Muscle layer of duodenum (tissue), 2 donors: ENCODE measurements around the gene TIAM2.

Experiments used
- H3K27ac ChIP-seq: one replicate; pipeline ENCODE4 v1.7.0; 2013; ENCODE audit warnings: mild to moderate bottlenecking, low read length
- H3K27me3 ChIP-seq: one replicate; pipeline ENCODE4 v1.7.0; 2013; ENCODE audit warnings: low read depth, mild to moderate bottlenecking, control low read depth, low read length
- H3K36me3 ChIP-seq, 2 donors: one replicate each; pipeline ENCODE4 v1.7.0; 2013; ENCODE audit warnings: low read length in 2 of 2, control low read depth in 1 of 2, mild to moderate bottlenecking in 1 of 2; ENCODE audit not compliant: insufficient read depth in 2 of 2, control insufficient read depth in 1 of 2
- H3K4me1 ChIP-seq, 2 donors: one replicate each; pipeline ENCODE4 v1.7.0; 2013; ENCODE audit warnings: low read length in 2 of 2, mild to moderate bottlenecking in 2 of 2, control low read depth in 1 of 2, moderate library complexity in 1 of 2; ENCODE audit not compliant: insufficient read depth in 2 of 2, control insufficient read depth in 1 of 2
- H3K4me3 ChIP-seq, 2 donors: one replicate each; pipeline ENCODE4 v1.7.0; 2013; ENCODE audit warnings: low read length in 2 of 2, low read depth in 1 of 2, mild to moderate bottlenecking in 1 of 2
- H3K9me3 ChIP-seq, 2 donors: one replicate each; pipeline ENCODE4 v1.7.0; 2013; ENCODE audit warnings: low read length in 2 of 2, control low read depth in 1 of 2, mild to moderate bottlenecking in 1 of 2; ENCODE audit not compliant: control insufficient read depth in 1 of 2
- donor health status: healthy.

Gene TIAM2

GRCh38 chr6:155026706-155027045 is 31.6 kb downstream of the TIAM2 start:
- H3K27me3 ChIP-seq: no peaks in the 10 kb centered on the region
- H3K36me3 ChIP-seq: no peaks in the 10 kb centered on the region
- peaks cover 0 to 7% of the 10 kb centered on the region in 2 donors for H3K4me1 ChIP-seq
- no peaks in the 10 kb centered on the region for H3K9me3 ChIP-seq
- H3K27ac ChIP-seq: no peak overlapping the region
- H3K4me3 ChIP-seq: no peak overlapping the region

DNA sequence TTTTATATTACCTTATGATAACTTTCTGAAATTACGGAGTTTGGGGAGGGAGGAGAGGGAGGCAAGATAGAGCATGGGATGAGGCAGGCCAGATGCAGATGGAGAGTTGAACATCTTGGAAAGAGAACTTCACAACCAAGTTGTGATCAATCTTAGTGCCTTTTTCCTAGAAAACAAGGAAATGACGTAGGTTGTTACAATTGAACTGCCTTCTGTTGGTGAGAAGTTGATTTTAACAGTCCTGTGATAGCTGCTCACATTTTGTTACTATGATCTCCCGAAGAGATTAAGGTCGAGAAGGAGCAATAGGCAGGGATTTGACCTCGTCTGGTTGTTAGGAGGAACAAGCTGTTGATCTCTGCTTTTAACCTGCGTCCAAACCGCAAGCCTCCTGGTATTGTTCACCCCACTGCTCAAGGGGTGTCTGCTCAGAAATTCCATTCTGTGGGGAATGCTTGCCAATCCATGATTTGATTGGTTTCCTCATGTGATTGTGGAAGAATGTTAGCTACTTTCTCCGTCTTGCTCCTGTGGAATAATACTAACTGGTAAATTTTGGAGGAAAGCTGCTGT is 35.1 kb downstream of the TIAM2 start:
- H3K27me3 ChIP-seq: no peaks in the 10 kb centered on the region
- peaks cover 0 to 7% of the 10 kb centered on the region in 2 donors for H3K4me1 ChIP-seq
- no peak overlapping the region for H3K4me3 ChIP-seq
- no peak overlapping the region for H3K27ac ChIP-seq
- H3K9me3 ChIP-seq: no peaks in the 10 kb centered on the region
- no peaks in the 10 kb centered on the region for H3K36me3 ChIP-seq

- Histone ChIP-seq H3K4me3 (no peak overlapping the region), H3K36me3 (no peaks in the 10 kb centered on the region), H3K27me3 (no peaks in the 10 kb centered on the region), H3K27ac (no peak overlapping the region), H3K4me1 (peaks cover 0 to 7% of the 10 kb centered on the region in 2 donors), H3K9me3 (no peaks in the 10 kb centered on the region)
Observed at GRCh38 chr6:155031091-155031490, 36.0 kb downstream of the TIAM2 start.

DNA sequence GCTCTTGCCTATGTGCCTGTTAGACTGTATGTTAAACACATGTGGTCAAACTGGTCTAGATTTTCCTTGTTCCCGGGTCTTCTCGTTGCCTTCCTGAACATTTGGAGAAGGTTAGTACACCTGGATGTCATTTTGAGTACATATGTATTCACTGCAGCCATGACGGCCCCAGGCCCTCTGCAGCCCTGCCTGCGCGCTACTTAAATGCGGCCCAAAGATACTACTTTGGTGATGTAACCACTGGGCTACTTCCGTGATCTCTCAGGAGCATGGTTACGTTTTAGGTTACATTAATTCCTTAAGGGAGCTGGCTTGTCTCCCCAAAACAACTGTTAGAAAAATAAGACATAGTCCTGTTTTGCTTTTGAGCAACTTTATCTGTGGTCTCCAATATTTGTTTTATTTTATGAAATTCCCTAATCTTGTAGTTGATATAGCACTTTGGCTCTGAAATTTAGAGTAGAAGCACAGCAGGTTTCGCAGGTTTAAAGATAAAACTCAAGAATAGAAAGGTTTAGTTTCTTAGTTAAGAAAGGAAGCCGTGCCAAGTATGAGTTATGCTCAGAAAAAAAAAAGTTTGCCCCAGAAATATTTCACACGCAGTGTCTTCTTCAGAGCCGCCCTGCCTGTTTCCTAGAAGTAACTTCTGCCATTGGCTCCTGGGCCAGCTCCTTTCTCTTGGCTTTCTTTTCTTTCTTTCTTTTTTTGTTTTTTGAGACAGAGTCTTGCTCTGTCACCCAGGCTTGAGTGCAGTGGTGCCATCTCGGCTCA is 38.1 kb downstream of the TIAM2 start:
- Histone ChIP-seq H3K4me3 (no peak overlapping the region), H3K27ac (no peak overlapping the region), H3K36me3 (no peaks in the 10 kb centered on the region), H3K9me3 (no peaks in the 10 kb centered on the region), H3K27me3 (no peaks in the 10 kb centered on the region), H3K4me1 (no peaks in the 10 kb centered on the region)

- Histone ChIP-seq H3K27ac (no peak overlapping the region), H3K4me1 (peaks cover 0 to 2% of the 10 kb centered on the region in 2 donors), H3K4me3 (no peak overlapping the region), H3K27me3 (no peaks in the 10 kb centered on the region), H3K36me3 (no peaks in the 10 kb centered on the region), H3K9me3 (no peaks in the 10 kb centered on the region)
Observed at GRCh38 chr6:155036907-155037306, 41.8 kb downstream of the TIAM2 start.

- Histone ChIP-seq H3K36me3 (no peaks in the 10 kb centered on the region), H3K9me3 (no peaks in the 10 kb centered on the region), H3K4me1 (peaks cover 0 to 6% of the 10 kb centered on the region in 2 donors), H3K27ac (no peak overlapping the region), H3K27me3 (no peaks in the 10 kb centered on the region), H3K4me3 (no peak overlapping the region)
Observed at GRCh38 chr6:155038104-155038503, 43.0 kb downstream of the TIAM2 start.

- Histone ChIP-seq H3K4me1 (peaks cover 0 to 6% of the 10 kb centered on the region in 2 donors), H3K27me3 (no peaks in the 10 kb centered on the region), H3K4me3 (no peak overlapping the region), H3K36me3 (no peaks in the 10 kb centered on the region), H3K27ac (no peak overlapping the region), H3K9me3 (no peaks in the 10 kb centered on the region)
Observed at GRCh38 chr6:155038527-155038926, 43.4 kb downstream of the TIAM2 start.

GRCh38 chr6:155039618-155040017 is 44.5 kb downstream of the TIAM2 start:
- Histone ChIP-seq H3K4me1 (peaks cover 0 to 6% of the 10 kb centered on the region in 2 donors), H3K4me3 (no peak overlapping the region), H3K27ac (no peak overlapping the region), H3K27me3 (no peaks in the 10 kb centered on the region), H3K9me3 (no peaks in the 10 kb centered on the region), H3K36me3 (no peaks in the 10 kb centered on the region)

GRCh38 chr6:155040154-155040553 is 45.0 kb downstream of the TIAM2 start:
- Histone ChIP-seq H3K9me3 (no peaks in the 10 kb centered on the region), H3K4me1 (peaks cover 0 to 6% of the 10 kb centered on the region in 2 donors), H3K36me3 (no peaks in the 10 kb centered on the region), H3K27ac (no peak overlapping the region), H3K4me3 (no peak overlapping the region), H3K27me3 (no peaks in the 10 kb centered on the region)

GRCh38 chr6:155040901-155041650 is 46.0 kb downstream of the TIAM2 start:
- H3K36me3 ChIP-seq: no peaks in the 10 kb centered on the region
- H3K27me3 ChIP-seq: no peaks in the 10 kb centered on the region
- peaks cover 0 to 6% of the 10 kb centered on the region in 2 donors for H3K4me1 ChIP-seq
- H3K27ac ChIP-seq: no peak overlapping the region
- H3K9me3 ChIP-seq: no peaks in the 10 kb centered on the region
- no peak overlapping the region for H3K4me3 ChIP-seq

DNA sequence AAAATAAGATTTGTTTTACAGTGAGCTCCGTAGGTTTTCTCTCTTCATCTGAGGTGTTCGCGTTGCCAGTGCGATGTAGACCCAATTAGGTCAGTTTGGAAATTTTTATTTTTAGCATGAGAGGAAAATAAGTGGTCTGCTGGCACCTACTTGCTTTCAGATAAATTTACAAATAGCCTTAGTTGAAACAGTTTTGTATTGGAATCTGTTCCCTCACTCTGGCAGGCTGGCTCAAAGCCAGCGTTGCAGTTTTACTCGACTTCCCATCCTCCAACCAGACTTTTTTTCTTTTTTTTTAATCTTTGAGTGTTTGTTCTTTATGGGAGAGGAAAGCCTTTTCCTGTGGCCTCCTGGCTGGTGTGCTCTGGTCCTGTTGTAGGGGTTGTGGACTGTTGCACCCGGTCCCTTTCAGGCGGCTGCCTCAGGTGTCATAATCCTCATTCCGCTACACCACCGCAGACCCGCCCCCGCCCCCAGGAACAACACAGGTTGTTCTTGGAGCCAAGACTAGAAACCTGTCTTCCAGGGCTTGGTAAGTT is 46.7 kb downstream of the TIAM2 start:
- Histone ChIP-seq H3K4me1 (peaks cover 0 to 6% of the 10 kb centered on the region in 2 donors), H3K4me3 (no peak overlapping the region), H3K27me3 (no peaks in the 10 kb centered on the region), H3K27ac (no peak overlapping the region), H3K36me3 (no peaks in the 10 kb centered on the region), H3K9me3 (no peaks in the 10 kb centered on the region)
